ENCODE measurements around the gene GUCA2B.

- TF ChIP-seq CTCF (IDR thresholded peaks at IDR 0.05; ENCODE audit: insufficient read depth, low read depth, low read length) (no peak), EZH2 (IDR thresholded peaks at IDR 0.05; ENCODE audit: insufficient read depth, low read length) (no peak)
Measured at GRCh38 chr1:42155362-42155761, 2.2 kb downstream of the GUCA2B start.
